Neural progenitor cell (in vitro differentiated cells): ENCODE data around the gene EPS8L2. TPM values are rescaled to one million over a fixed set of nuclear protein-coding genes. Genes with fewer than 3 reads are reported as not detected.

Source experiments
- DNase-seq: peaks from one replicate; pipeline ENCODE4 v3.0.0-alpha.2; 2016; ENCODE audit warnings: low spot score
- H2AFZ ChIP-seq: fragments of 200-600 bp; sonication (generic); replicated peaks from 2 replicates; pipeline ENCODE4 v1.6.1; 2016; ENCODE audit warnings: antibody characterized with exemption
- H3F3A ChIP-seq: fragments of 200-600 bp; sonication (generic); 2 replicates; pipeline ENCODE4 v1.6.1; 2016; ENCODE audit warnings: antibody characterized with exemption, low read depth
- H3K27ac ChIP-seq: fragments of 200-600 bp; sonication (generic); 2 replicates; pipeline ENCODE4 v1.5.1; 2016; ENCODE audit warnings: mild to moderate bottlenecking
- H3K27me3 ChIP-seq: fragments of 200-600 bp; sonication (generic); 2 replicates; pipeline ENCODE4 v1.6.1; 2016; ENCODE audit warnings: mild to moderate bottlenecking, moderate library complexity
- H3K36me3 ChIP-seq: fragments of 200-600 bp; sonication (generic); 2 replicates; pipeline ENCODE4 v1.5.1; 2016
- H3K4me1 ChIP-seq: fragments of 200-600 bp; sonication (generic); 2 replicates; pipeline ENCODE4 v1.6.1; 2016; ENCODE audit warnings: mixed run types
- H3K4me2 ChIP-seq: fragments of 200-600 bp; sonication (generic); 2 replicates; pipeline ENCODE4 v1.6.1; 2016
- H3K4me3 ChIP-seq: fragments of 200-600 bp; sonication (generic); 2 replicates; pipeline ENCODE4 v1.5.1; 2016
- H3K79me2 ChIP-seq: fragments of 200-600 bp; sonication (generic); 2 replicates; pipeline ENCODE4 v1.6.1; 2016; ENCODE audit warnings: low read depth
- H3K9ac ChIP-seq: fragments of 200-600 bp; sonication (generic); 2 replicates; pipeline ENCODE4 v1.6.1; 2016
- H3K9me3 ChIP-seq: fragments of 200-600 bp; sonication (generic); 2 replicates; pipeline ENCODE4 v1.5.1; 2016; ENCODE audit warnings: low read depth
- H4K20me1 ChIP-seq: fragments of 200-600 bp; sonication (generic); 2 replicates; pipeline ENCODE4 v1.6.1; 2016; ENCODE audit warnings: low read depth
- H3K27ac Mint-ChIP-seq: 3 replicates; pipeline ENCODE4 v1.8.0; 2021; ENCODE audit warnings: mixed read lengths
- H3K27me3 Mint-ChIP-seq: 2 replicates; pipeline ENCODE4 v1.8.0; 2022; ENCODE audit warnings: low read depth, mild to moderate bottlenecking, inconsistent platforms, moderate library complexity, mixed read lengths; ENCODE audit not compliant: insufficient read depth
- H3K36me3 Mint-ChIP-seq: 3 replicates; pipeline ENCODE4 v1.8.0; 2021; ENCODE audit warnings: mixed read lengths
- H3K4me1 Mint-ChIP-seq: 3 replicates; pipeline ENCODE4 v1.8.0; 2021; ENCODE audit warnings: mixed read lengths
- H3K4me3 Mint-ChIP-seq: 3 replicates; pipeline ENCODE4 v1.8.0; 2021; ENCODE audit warnings: mild to moderate bottlenecking, moderate library complexity, mixed read lengths
- H3K9me3 Mint-ChIP-seq: 3 replicates; pipeline ENCODE4 v1.8.0; 2020; ENCODE audit warnings: mixed read lengths
- EZH2 ChIP-seq: fragments of 200-600 bp; sonication (generic); IDR thresholded peaks from 2 replicates; pipeline ENCODE4 v1.6.1; 2017; ENCODE audit warnings: antibody characterized with exemption, mild to moderate bottlenecking, moderate library complexity
- EZH2phosphoT487 ChIP-seq: fragments of 200-600 bp; sonication (generic); IDR thresholded peaks from 2 replicates; pipeline ENCODE4 v1.6.1; 2017; ENCODE audit warnings: antibody characterized with exemption
- total RNA-seq: library from RNA; depleted of rRNA; stranded (reverse); fragments of >200 nt; gene quantifications from 2 replicates; pipeline ENCODE4 v1.2.3, GENCODE V29; 2015; ENCODE audit warnings: low replicate concordance
- TF ChIP-seq, protein P1 (sequence below): fragments of 200-600 bp; sonication (generic); IDR thresholded peaks from 2 replicates; pipeline ENCODE4 v1.5.1; 2017; ENCODE audit warnings: antibody characterized with exemption, mild to moderate bottlenecking

EPS8L2 gene
- total RNA-seq, 1 donor from 2014 or later, result 3.3 TPM

DNA sequence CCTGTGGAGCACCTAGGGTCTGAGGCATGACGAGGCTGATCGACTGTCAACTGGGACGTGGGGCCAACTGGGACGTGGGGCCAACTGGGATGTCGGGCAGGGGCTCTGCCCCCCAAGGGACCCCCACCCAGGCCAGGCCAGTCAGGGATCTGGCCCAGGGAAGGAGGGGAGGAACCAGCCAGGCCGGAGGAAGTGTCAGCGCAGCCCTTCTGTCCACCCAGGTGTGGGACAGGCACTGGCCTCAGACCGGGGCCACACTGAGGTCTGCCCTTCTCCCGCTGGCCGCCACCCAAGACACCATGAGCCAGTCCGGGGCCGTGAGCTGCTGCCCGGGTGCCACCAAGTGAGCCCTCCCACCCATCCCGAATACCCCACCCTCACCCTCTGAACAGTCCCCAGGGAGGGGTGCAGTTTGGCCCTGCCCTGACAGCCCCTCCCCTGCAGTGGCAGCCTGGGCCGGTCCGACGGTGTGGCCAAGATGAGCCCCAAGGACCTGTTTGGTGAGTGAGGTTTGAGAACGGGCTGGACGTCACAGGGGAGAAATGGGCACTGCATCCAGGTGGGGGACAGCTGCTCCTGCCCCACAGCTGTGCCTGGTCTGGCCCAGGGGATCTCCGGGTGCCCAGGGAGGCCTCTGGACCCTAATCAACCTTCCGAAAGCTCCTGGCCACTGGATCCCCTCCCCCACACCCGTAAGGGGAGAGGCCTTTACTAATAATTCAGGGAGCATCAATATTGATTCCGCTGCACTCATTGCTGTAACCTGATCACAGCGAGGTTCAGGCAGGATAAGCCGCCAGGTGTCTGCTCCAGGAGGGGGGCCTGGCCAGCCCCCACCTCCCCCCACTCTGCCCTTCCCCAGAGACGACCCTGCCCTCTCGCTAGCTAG, 3.3 kb downstream of the EPS8L2 start:
- H3F3A ChIP-seq, result no peaks in the 10 kb centered on the region
- Mint-ChIP-seq H3K4me3 (no peak overlapping the region), H3K27ac (no peak overlapping the region), H3K36me3 (no peaks in the 10 kb centered on the region), H3K27me3 (peaks cover 14% of the 10 kb centered on the region), H3K4me1 (peaks cover 10% of the 10 kb centered on the region), H3K9me3 (no peaks in the 10 kb centered on the region)
- no peaks in the 10 kb centered on the region for H3K36me3 ChIP-seq
- peaks cover 22% of the 10 kb centered on the region for H3K27me3 ChIP-seq
- no peak overlapping the region for H3K9ac ChIP-seq
- H3K27ac ChIP-seq, result no peak overlapping the region
- TF ChIP-seq EZH2phosphoT487 (no peak), EZH2 (no peak)
- TF ChIP-seq, protein P1, sequence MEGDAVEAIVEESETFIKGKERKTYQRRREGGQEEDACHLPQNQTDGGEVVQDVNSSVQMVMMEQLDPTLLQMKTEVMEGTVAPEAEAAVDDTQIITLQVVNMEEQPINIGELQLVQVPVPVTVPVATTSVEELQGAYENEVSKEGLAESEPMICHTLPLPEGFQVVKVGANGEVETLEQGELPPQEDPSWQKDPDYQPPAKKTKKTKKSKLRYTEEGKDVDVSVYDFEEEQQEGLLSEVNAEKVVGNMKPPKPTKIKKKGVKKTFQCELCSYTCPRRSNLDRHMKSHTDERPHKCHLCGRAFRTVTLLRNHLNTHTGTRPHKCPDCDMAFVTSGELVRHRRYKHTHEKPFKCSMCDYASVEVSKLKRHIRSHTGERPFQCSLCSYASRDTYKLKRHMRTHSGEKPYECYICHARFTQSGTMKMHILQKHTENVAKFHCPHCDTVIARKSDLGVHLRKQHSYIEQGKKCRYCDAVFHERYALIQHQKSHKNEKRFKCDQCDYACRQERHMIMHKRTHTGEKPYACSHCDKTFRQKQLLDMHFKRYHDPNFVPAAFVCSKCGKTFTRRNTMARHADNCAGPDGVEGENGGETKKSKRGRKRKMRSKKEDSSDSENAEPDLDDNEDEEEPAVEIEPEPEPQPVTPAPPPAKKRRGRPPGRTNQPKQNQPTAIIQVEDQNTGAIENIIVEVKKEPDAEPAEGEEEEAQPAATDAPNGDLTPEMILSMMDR, result no peak
- H3K9me3 ChIP-seq, result no peaks in the 10 kb centered on the region
- H3K4me2 ChIP-seq, result no peak overlapping the region
- H3K4me3 ChIP-seq, result no peak overlapping the region
- peaks cover 15% of the 10 kb centered on the region for H3K4me1 ChIP-seq
- H4K20me1 ChIP-seq, result peaks cover 8% of the 10 kb centered on the region
- H2AFZ ChIP-seq, result no peak overlapping the region
- no peaks in the 10 kb centered on the region for H3K79me2 ChIP-seq
- no peak for DNase-seq

DNA sequence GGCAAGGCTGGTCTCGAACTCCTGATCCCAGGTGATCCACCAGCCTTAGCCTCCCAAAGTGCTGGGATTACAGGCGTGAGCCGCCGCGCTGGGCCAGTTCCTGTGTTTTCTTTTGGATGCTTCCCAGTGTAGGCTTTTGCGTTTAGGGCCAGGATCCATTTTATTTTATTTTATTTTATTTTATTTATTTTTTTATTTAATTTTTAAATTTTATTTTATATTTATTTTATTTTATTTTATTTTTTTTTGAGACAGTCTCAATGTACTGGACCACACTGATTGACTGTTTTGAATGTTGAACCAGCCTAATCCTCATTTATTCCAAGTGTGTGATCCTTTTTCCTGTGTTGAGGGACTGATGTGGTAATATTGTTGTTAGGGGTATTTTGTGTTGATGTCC, 8.4 kb downstream of the EPS8L2 start:
- Histone ChIP-seq H3K27ac (no peak overlapping the region), H2AFZ (no peak overlapping the region), H3K4me2 (no peak overlapping the region), H3K9me3 (no peaks in the 10 kb centered on the region), H3K4me3 (no peak overlapping the region), H4K20me1 (no peaks in the 10 kb centered on the region), H3K27me3 (peaks cover 4% of the 10 kb centered on the region), H3K9ac (no peak overlapping the region), H3F3A (no peaks in the 10 kb centered on the region), H3K4me1 (no peaks in the 10 kb centered on the region), H3K36me3 (no peaks in the 10 kb centered on the region), H3K79me2 (no peaks in the 10 kb centered on the region)
- Mint-ChIP-seq H3K4me3 (no peak overlapping the region), H3K36me3 (no peaks in the 10 kb centered on the region), H3K9me3 (peaks cover 8% of the 10 kb centered on the region), H3K4me1 (peaks cover 11% of the 10 kb centered on the region), H3K27ac (peak overlapping the region; percentile 44), H3K27me3 (peaks cover 9% of the 10 kb centered on the region)
- DNase-seq, result no peak
- TF ChIP-seq EZH2, result no peak
- TF ChIP-seq EZH2phosphoT487, result no peak
- TF ChIP-seq, protein P1, result no peak

DNA sequence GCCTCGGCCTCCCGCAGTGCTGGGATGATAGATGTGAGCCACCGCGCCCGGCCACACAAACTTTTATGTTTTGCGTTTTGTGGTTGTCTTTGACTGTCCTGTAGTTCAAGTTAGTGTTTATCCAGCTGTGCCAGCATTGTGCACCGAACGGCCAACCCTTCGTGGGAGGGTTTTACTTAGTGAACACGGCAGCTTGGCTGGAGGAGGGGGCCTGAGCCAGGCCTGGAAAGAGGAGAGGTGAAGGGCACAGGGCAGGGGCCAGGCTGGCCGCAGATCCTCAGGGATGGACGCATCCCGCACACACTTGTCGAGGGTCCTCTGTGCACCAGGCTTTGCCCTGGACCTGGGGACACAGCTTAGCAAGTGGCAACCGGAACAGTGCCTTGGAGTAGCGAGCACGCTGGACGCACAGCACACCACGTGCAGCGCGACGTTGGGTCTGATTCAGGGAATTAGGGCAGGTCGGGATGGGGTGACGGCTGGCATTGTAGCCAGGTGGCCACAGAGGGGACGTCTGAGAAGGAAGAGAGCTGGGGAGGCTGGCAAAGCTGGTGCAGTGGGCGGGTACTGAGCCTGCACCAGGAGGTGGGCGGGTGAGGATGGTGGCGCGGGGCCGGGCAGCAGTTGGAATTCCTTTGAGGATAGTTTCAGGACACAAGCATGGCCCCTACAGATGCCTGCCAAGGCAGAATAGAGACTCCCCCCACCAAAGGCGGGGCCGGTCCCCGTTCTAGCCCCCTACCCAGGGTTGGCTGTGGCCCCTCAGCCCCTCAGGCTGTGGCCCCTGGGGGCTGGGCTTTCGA, 13.4 kb downstream of the EPS8L2 start:
- peaks cover 3% of the 10 kb centered on the region for H3K4me1 ChIP-seq
- H3F3A ChIP-seq, result peaks cover 17% of the 10 kb centered on the region
- Mint-ChIP-seq H3K27ac (no peak overlapping the region), H3K36me3 (no peaks in the 10 kb centered on the region), H3K27me3 (peaks cover 19% of the 10 kb centered on the region), H3K4me3 (peak overlapping the region; percentile 66), H3K9me3 (peaks cover 8% of the 10 kb centered on the region), H3K4me1 (peaks cover 9% of the 10 kb centered on the region)
- H3K27ac ChIP-seq, result no peak overlapping the region
- H3K27me3 ChIP-seq, result peaks cover 16% of the 10 kb centered on the region
- no peak overlapping the region for H2AFZ ChIP-seq
- no peaks in the 10 kb centered on the region for H3K9me3 ChIP-seq
- TF ChIP-seq EZH2phosphoT487 (no peak), EZH2 (no peak)
- TF ChIP-seq, protein P1, result no peak
- H3K36me3 ChIP-seq, result no peaks in the 10 kb centered on the region
- H3K79me2 ChIP-seq, result no peaks in the 10 kb centered on the region
- H3K9ac ChIP-seq, result no peak overlapping the region
- no peak overlapping the region for H3K4me2 ChIP-seq
- H3K4me3 ChIP-seq, result no peak overlapping the region
- H4K20me1 ChIP-seq, result no peaks in the 10 kb centered on the region
- DNase-seq, result no peak
